ENCODE results near the gene NUDT4.

The NUDT4 gene

GRCh38 chr12:93369505-93369904 lies 8.2 kb upstream of the NUDT4 start:
- Histone ChIP-seq H3K9me3 (replicated peaks; ENCODE audit: insufficient read depth, low read length) (no peaks in the 10 kb centered on the region), H3K4me1 (ENCODE audit: low read length) (no peaks in the 10 kb centered on the region), H3K9me2 (replicated peaks; ENCODE audit: insufficient read depth, low read length) (no peaks in the 10 kb centered on the region), H3K9ac (ENCODE audit: low read length) (no peak overlapping the region), H3K4me2 (ENCODE audit: low read depth, low read length) (no peak overlapping the region), H2AFZ (ENCODE audit: low read length) (no peak overlapping the region), H4K20me1 (ENCODE audit: insufficient read depth, low read length) (no peaks in the 10 kb centered on the region), H3K27me3 (replicated peaks; ENCODE audit: insufficient read depth, low read length) (no peaks in the 10 kb centered on the region), H3F3A (ENCODE audit: insufficient read depth, low read length) (no peaks in the 10 kb centered on the region), H3K27ac (ENCODE audit: low read length) (no peak overlapping the region), H3K36me3 (replicated peaks; ENCODE audit: insufficient read depth, low read length) (no peaks in the 10 kb centered on the region), H3K79me2 (ENCODE audit: low read length) (no peaks in the 10 kb centered on the region), H3K4me3 (ENCODE audit: low read length) (no peak overlapping the region)
- DNase-seq = no peak
- TF ChIP-seq, protein P1, sequence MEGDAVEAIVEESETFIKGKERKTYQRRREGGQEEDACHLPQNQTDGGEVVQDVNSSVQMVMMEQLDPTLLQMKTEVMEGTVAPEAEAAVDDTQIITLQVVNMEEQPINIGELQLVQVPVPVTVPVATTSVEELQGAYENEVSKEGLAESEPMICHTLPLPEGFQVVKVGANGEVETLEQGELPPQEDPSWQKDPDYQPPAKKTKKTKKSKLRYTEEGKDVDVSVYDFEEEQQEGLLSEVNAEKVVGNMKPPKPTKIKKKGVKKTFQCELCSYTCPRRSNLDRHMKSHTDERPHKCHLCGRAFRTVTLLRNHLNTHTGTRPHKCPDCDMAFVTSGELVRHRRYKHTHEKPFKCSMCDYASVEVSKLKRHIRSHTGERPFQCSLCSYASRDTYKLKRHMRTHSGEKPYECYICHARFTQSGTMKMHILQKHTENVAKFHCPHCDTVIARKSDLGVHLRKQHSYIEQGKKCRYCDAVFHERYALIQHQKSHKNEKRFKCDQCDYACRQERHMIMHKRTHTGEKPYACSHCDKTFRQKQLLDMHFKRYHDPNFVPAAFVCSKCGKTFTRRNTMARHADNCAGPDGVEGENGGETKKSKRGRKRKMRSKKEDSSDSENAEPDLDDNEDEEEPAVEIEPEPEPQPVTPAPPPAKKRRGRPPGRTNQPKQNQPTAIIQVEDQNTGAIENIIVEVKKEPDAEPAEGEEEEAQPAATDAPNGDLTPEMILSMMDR (IDR thresholded peaks at IDR 0.05; ENCODE audit: low read length) = no peak
- TF ChIP-seq EZH2phosphoT487 (IDR thresholded peaks at IDR 0.05; ENCODE audit: low read length) (no peak), EZH2 (optimal IDR thresholded peaks at IDR 0.05; ENCODE audit: low read depth, low read length) (no peak)

GRCh38 chr12:93370947-93371346 lies 6.8 kb upstream of the NUDT4 start:
- Histone ChIP-seq H2AFZ (ENCODE audit: low read length) (no peak overlapping the region), H3K4me3 (ENCODE audit: low read length) (no peak overlapping the region), H3K9ac (ENCODE audit: low read length) (no peak overlapping the region), H3K4me2 (ENCODE audit: low read depth, low read length) (no peak overlapping the region), H3K4me1 (ENCODE audit: low read length) (no peaks in the 10 kb centered on the region), H3K36me3 (replicated peaks; ENCODE audit: insufficient read depth, low read length) (no peaks in the 10 kb centered on the region), H3F3A (ENCODE audit: insufficient read depth, low read length) (no peaks in the 10 kb centered on the region), H3K27me3 (replicated peaks; ENCODE audit: insufficient read depth, low read length) (no peaks in the 10 kb centered on the region), H3K27ac (ENCODE audit: low read length) (no peak overlapping the region), H3K9me2 (replicated peaks; ENCODE audit: insufficient read depth, low read length) (no peaks in the 10 kb centered on the region), H4K20me1 (ENCODE audit: insufficient read depth, low read length) (no peaks in the 10 kb centered on the region), H3K9me3 (replicated peaks; ENCODE audit: insufficient read depth, low read length) (no peaks in the 10 kb centered on the region), H3K79me2 (ENCODE audit: low read length) (no peaks in the 10 kb centered on the region)
- no peak for DNase-seq
- TF ChIP-seq EZH2 (optimal IDR thresholded peaks at IDR 0.05; ENCODE audit: low read depth, low read length) = no peak
- TF ChIP-seq EZH2phosphoT487 (IDR thresholded peaks at IDR 0.05; ENCODE audit: low read length) = no peak
- TF ChIP-seq, protein P1 (IDR thresholded peaks at IDR 0.05; ENCODE audit: low read length) = no peak

- H3K4me3 ChIP-seq (ENCODE audit: low read length) = no peak overlapping the region
- no peaks in the 10 kb centered on the region for H4K20me1 ChIP-seq (ENCODE audit: insufficient read depth, low read length)
- no peaks in the 10 kb centered on the region for H3K9me3 ChIP-seq (replicated peaks; ENCODE audit: insufficient read depth, low read length)
- no peak overlapping the region for H3K4me2 ChIP-seq (ENCODE audit: low read depth, low read length)
- TF ChIP-seq, protein P1 (IDR thresholded peaks at IDR 0.05; ENCODE audit: low read length) = no peak
- TF ChIP-seq EZH2phosphoT487 (IDR thresholded peaks at IDR 0.05; ENCODE audit: low read length) = no peak
- TF ChIP-seq EZH2 (optimal IDR thresholded peaks at IDR 0.05; ENCODE audit: low read depth, low read length) = no peak
- no peak for DNase-seq
- H2AFZ ChIP-seq (ENCODE audit: low read length) = no peak overlapping the region
- H3K27ac ChIP-seq (ENCODE audit: low read length) = no peak overlapping the region
- H3F3A ChIP-seq (ENCODE audit: insufficient read depth, low read length) = no peaks in the 10 kb centered on the region
- H3K4me1 ChIP-seq (ENCODE audit: low read length) = no peaks in the 10 kb centered on the region
- H3K9ac ChIP-seq (ENCODE audit: low read length) = no peak overlapping the region
- H3K79me2 ChIP-seq (ENCODE audit: low read length) = peaks cover 9% of the 10 kb centered on the region
- H3K36me3 ChIP-seq (replicated peaks; ENCODE audit: insufficient read depth, low read length) = no peaks in the 10 kb centered on the region
- no peaks in the 10 kb centered on the region for H3K27me3 ChIP-seq (replicated peaks; ENCODE audit: insufficient read depth, low read length)
- H3K9me2 ChIP-seq (replicated peaks; ENCODE audit: insufficient read depth, low read length) = no peaks in the 10 kb centered on the region
These were observed 3.6 kb upstream of the NUDT4 start for GRCh38 chr12:93373961-93374656.

All from MM.1S (cell line).